ENCODE measurements around the gene SPINK14. TPM values are rescaled to one million over a fixed set of nuclear protein-coding genes. Genes with fewer than 3 reads are reported as not detected.

SPINK14 gene
- total RNA-seq, 1 donor from 2014 or later = not detected

DNA sequence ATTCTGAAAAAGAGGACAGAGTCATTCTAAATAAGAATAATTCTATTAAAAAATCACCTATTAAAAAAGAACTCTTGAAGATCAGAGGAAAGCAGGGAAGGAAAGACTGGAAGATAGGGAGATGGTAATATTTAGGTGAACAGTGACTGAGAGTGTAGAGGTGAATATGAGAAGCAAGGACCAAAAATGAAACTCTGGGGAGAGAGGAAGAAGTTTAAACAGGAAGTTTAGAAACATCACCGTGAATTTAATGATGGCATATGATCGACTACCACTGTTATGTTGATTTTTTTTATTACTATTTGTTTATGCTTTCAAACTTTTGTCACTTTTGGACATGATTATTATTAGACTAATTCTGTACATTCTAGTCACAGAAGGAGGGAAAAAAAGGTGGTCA, 32.8 kb downstream of the SPINK14 start:
- TF ChIP-seq, protein P1, sequence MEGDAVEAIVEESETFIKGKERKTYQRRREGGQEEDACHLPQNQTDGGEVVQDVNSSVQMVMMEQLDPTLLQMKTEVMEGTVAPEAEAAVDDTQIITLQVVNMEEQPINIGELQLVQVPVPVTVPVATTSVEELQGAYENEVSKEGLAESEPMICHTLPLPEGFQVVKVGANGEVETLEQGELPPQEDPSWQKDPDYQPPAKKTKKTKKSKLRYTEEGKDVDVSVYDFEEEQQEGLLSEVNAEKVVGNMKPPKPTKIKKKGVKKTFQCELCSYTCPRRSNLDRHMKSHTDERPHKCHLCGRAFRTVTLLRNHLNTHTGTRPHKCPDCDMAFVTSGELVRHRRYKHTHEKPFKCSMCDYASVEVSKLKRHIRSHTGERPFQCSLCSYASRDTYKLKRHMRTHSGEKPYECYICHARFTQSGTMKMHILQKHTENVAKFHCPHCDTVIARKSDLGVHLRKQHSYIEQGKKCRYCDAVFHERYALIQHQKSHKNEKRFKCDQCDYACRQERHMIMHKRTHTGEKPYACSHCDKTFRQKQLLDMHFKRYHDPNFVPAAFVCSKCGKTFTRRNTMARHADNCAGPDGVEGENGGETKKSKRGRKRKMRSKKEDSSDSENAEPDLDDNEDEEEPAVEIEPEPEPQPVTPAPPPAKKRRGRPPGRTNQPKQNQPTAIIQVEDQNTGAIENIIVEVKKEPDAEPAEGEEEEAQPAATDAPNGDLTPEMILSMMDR (IDR thresholded peaks at IDR 0.05; ENCODE audit: insufficient read depth, low read length, poor library complexity, severe bottlenecking) = no peak
- no peak overlapping the region for H3K4me3 ChIP-seq (ENCODE audit: low read depth, low read length)
- no peaks in the 10 kb centered on the region for H3K27me3 ChIP-seq (ENCODE audit: control insufficient read depth, insufficient read depth, low read length)
- no peaks in the 10 kb centered on the region for H3K36me3 ChIP-seq (ENCODE audit: control insufficient read depth, insufficient read depth, low read length)
- no peak for DNase-seq (ENCODE audit: low read depth)

DNA sequence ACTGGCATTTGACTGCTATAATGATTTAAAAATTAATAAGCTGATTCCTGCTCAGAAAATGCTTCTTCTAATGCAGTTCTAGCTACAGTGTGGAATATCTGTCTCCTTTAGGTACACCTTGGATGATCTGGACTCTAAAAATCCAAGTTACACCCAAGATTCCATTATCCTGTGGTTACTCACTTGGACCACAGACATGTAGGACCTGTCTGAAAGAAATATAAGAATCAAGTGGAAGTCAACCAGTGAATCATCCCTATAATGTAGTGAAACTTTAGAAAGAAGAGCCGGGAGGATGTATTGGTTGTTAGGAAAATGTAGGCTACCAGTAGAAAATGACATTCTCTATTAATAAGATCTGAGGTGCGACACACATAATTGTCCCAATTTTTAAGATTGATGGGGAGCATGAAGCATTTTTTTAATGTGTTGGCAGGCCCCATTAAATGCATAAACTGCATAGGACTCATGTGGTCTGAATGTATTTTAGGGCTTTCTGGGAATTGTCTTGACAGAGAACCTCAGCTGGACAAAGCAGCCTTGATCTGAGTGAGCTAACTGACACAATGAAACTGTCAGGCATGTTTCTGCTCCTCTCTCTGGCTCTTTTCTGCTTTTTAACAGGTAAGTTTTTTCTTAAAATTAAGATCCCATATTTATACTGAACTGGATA, 34.3 kb downstream of the SPINK14 start, which contains the start of gene SPINK6:
Gene SPINK6 (plus strand): TSS at position 512 of the 673 bp plus-strand sequence. CDS start 55 bp downstream, at position 567.
- no peaks in the 10 kb centered on the region for H3K27me3 ChIP-seq (ENCODE audit: control insufficient read depth, insufficient read depth, low read length)
- TF ChIP-seq, protein P1 (IDR thresholded peaks at IDR 0.05; ENCODE audit: insufficient read depth, low read length, poor library complexity, severe bottlenecking) = no peak
- peak; percentile 7 for DNase-seq (ENCODE audit: low read depth)
- no peak within 1 kb of the TSS for H3K4me3 ChIP-seq (ENCODE audit: low read depth, low read length)
- no peaks in the 10 kb centered on the region for H3K36me3 ChIP-seq (ENCODE audit: control insufficient read depth, insufficient read depth, low read length)

DNA sequence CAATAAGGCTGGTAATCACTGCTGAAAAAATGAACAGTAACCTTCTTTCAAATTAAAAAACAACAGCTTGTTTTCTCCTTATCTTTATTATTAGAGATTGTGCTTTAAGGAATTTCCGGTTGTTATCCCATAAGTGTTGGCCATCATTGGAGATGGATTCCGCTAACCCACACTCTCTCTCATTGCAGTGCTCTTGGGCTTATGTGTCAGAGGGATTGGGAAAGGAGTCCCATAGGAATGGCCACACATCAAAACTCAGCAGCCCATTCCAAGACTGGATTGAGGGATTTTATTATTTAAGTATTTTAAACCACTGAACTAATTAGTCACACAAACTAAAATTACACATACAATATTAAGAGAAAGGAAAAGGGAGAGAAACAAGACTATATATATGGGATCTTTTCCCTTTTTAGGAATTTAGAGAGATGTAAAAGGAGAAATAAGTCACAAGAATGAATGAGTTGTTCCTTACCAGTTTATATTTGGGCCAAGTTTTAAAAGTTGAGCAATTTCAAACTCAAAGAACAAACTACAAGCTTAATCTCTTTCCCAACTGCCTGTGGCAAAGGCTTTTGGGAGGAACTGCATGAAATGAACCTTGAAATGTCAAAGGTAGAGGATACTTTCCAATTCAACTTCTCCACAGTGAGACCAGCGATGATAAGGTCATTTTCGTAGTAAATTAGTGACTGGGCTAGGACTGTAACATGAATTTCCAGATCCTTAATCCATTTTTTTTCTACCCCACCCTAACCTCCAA, 36.9 kb downstream of the SPINK14 start:
- Histone ChIP-seq H3K36me3 (ENCODE audit: control insufficient read depth, insufficient read depth, low read length) (no peaks in the 10 kb centered on the region), H3K4me3 (ENCODE audit: low read depth, low read length) (no peak overlapping the region), H3K27me3 (ENCODE audit: control insufficient read depth, insufficient read depth, low read length) (no peaks in the 10 kb centered on the region)
- no peak for DNase-seq (ENCODE audit: low read depth)
- TF ChIP-seq, protein P1 (IDR thresholded peaks at IDR 0.05; ENCODE audit: insufficient read depth, low read length, poor library complexity, severe bottlenecking) = no peak

DNA sequence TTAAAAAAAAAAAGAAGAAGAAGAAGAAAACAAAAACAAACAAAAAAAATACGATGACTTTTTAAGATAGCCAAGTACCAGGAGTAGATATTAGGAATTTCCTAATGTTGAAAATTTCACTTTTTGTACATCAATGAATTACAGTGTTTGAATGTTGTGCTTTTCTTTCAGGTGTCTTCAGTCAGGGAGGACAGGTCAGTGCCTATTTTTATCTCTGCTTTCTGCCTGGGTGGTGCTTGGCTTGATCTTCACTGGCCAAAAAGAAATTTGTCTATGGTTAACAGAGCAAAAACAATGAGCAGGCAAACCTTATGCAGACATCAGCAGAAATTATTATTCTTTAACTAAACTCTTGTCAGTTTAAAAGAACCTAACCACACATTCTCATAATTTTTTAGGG, 37.5 kb downstream of the SPINK14 start:
- Histone ChIP-seq H3K27me3 (ENCODE audit: control insufficient read depth, insufficient read depth, low read length) (no peaks in the 10 kb centered on the region), H3K4me3 (ENCODE audit: low read depth, low read length) (no peak overlapping the region), H3K36me3 (ENCODE audit: control insufficient read depth, insufficient read depth, low read length) (no peaks in the 10 kb centered on the region)
- no peak for DNase-seq (ENCODE audit: low read depth)
- TF ChIP-seq, protein P1 (IDR thresholded peaks at IDR 0.05; ENCODE audit: insufficient read depth, low read length, poor library complexity, severe bottlenecking) = no peak

DNA sequence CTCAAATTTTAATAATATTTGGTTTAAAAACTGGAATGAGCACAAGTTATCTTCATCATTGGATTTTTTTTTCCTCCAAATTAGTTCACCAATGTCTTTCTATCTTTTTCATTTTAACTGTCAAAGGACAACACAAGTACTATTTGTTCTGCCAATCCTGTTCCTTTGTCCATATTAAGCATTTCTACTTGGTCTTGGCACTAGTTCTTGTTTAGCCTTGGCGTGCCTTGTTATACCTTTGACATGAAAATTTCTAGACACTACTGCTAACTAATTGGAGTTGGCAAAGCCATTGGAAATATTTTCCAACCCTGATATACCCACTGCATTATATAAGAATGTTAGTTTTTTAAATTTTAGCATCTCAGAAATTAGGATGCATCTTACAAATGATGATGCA, 38.3 kb downstream of the SPINK14 start:
- no peak for DNase-seq (ENCODE audit: low read depth)
- H3K36me3 ChIP-seq (ENCODE audit: control insufficient read depth, insufficient read depth, low read length) = no peaks in the 10 kb centered on the region
- no peak overlapping the region for H3K4me3 ChIP-seq (ENCODE audit: low read depth, low read length)
- no peaks in the 10 kb centered on the region for H3K27me3 ChIP-seq (ENCODE audit: control insufficient read depth, insufficient read depth, low read length)
- TF ChIP-seq, protein P1 (IDR thresholded peaks at IDR 0.05; ENCODE audit: insufficient read depth, low read length, poor library complexity, severe bottlenecking) = no peak

All from kidney epithelial cell (primary cell).